GM19463 (cell line): ENCODE results near the gene PPP1R12A.
"Not testable (repeated sequence)": the region's sequence is repeated elsewhere in the genome, so short reads cannot be mapped to it uniquely, and the experiment has no call there.

Source experiments
- ATAC-seq: cut with Tn5 transposase; IDR thresholded peaks from one replicate; pipeline ENCODE4 v1.9.1; 2021; ENCODE audit warnings: mild to moderate bottlenecking, moderate library complexity; ENCODE audit not compliant: unreplicated experiment

The PPP1R12A gene

GRCh38 chr12:79935021-79935623 lies at the start of gene PPP1R12A:
TSS of gene PPP1R12A (minus strand) at chr12:79935097. CDS start at chr12:79934931, 166 bp downstream.
- peak; percentile 79 for ATAC-seq

DNA sequence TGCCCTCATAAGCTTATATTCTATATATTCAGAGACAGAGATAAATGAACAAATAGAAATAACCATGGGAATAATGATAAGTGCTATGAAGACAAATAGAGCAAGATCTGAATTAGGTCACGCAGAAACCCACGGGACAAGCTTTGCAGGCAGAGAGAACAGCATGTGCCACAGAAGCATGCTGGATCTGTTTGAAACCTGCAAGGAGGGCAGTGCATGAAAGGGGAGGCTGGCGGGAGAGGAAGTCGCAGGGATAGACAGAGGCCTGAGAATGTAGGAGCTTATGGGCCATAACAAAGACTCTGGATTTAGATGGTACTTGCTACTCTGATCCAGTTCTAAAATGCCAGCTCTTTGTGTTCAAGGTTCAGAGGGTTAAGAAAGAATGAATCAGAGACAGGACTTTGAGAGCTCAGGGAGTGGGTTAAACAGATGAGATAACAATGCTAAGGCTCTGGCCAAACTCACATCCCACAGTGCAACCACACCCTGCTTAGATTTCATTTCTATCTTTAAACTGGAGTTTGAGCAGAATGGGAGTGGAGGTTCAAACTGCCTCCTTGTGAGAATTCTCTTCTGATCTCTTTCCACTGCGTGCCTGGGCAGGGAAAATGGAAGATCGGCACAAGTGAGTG lies 49.2 kb upstream of the PPP1R12A start:
- ATAC-seq: no peak

GRCh38 chr12:79983492-79983891 lies 48.6 kb upstream of the PPP1R12A start:
- no peak for ATAC-seq

- ATAC-seq: no peak
Observed at GRCh38 chr12:79982086-79983062, 47.5 kb upstream of the PPP1R12A start.

DNA sequence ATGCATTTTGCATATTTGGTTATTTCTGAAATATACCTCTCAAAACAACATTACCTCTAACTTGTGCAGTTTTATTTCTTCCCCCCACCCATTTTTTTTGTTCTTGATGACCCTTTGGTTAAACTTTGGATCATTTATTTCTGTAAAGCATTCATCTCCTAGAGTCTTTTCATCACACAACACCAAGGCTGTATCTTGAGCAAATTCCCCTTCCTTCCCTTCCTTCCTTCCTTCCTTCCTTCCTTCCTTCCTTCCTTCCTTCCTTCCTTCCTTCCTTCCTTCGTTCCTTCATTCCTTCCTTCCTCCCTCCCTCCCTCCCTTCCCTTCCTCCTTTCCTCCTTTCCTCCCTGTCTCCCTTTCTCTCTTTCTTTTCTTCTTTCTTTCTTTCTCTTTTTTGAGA lies 43.8 kb upstream of the PPP1R12A start:
- ATAC-seq: no peak

GRCh38 chr12:79977856-79978460 lies 43.1 kb upstream of the PPP1R12A start:
- not testable (repeated sequence) for ATAC-seq

GRCh38 chr12:79975143-79975542 lies 40.2 kb upstream of the PPP1R12A start:
- no peak for ATAC-seq

GRCh38 chr12:79973801-79974200 lies 38.9 kb upstream of the PPP1R12A start:
- ATAC-seq: no peak

- no peak for ATAC-seq
Observed at GRCh38 chr12:79964100-79964627, 29.3 kb upstream of the PPP1R12A start.

DNA sequence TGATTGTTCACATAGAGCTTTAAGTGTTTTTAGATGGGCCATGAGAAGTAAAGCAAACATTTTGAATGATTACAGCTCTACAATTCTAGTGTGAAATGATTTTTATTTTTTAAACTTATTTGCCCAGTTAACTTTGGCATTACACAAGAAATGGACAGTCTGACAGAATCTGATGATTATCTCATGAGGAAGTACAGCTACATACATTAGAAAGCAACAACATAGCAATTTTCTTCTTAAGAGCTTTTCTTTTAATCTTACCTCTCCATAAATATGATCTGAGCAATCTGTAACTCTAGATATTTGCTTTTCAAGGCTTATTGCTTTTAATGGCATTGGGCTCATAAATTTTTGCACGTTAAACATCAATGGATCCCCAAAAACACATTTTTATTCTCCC lies 26.5 kb upstream of the PPP1R12A start:
- ATAC-seq: no peak

DNA sequence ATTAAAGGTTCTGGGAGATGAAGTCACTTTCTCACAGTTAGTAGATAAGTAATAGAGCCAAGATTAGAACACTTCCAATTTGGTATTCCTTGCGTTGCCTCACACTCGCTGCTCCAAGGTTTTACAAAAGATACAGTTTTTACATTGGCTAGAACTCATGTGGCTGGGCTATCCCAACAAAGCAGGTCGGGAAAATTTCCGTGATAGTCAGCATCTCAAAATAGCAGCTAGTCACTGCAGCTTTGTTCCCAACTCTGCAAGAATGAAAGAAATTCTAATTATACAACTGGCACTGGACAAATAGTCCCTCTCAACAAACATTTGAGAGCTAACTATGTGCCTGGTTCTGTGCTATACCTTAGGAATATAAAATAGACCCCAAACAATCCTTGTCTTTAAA lies 24.6 kb upstream of the PPP1R12A start:
- ATAC-seq: no peak

DNA sequence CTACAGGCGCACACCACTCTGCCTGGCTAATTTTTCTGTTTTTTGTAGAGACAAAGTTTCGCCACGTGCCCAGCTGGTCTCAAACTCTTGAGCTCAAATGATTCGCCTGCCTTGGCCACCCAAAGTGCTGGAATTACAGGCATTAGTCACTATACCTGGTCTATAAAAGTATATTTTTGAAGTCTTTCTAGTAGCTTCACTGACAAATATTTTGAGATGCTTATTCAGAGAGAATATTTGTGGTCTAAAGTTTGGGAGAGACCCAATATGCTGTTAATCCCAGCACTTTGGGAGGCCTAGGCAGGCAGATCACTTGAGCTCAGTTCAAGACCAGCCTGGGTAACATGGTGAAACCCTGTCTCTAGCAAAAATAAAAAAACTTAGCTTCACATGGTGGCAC lies 22.0 kb upstream of the PPP1R12A start:
- no peak for ATAC-seq

DNA sequence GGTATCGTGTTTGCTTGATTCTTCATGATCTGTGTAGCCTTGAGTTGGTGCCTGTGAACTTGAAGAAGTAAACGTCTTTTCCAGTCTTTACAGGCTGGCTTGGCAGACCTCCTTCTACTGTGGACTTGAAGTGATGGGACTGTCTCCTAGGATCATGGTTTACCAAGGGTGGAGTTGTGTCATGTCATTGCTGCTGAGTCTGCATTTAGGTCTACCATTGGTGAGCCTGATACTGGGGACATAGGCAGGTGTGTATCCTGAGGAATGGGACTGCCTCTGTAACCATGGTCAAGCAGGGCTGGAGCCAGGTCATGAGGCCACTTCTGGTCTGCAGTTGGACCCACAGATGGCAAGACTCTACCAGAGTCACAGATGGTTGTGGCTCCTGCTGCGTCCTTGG lies 20.7 kb upstream of the PPP1R12A start:
- no peak for ATAC-seq

- ATAC-seq: no peak
Observed at GRCh38 chr12:79954037-79954610, 19.2 kb upstream of the PPP1R12A start.

DNA sequence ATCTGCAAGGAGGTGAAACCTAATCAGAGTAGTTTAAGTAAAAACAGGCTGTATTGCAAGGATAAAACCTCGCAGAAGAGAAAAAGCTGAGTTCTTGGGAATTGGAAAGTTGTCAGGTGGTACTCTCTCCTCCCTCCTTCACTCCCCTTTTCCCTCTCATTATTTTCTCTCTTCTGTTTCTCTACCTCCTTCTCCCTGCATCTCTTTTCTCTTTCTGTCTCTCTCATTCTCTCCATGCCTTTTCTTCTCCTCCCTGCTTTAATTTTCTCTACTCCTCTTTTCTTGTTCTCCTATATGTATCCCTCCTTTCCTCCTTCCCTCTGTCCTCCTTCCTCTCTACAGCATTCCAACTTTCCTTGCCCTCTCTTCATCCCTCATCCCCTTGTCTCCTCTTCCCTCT lies 14.2 kb upstream of the PPP1R12A start:
- ATAC-seq: no peak

GRCh38 chr12:79945433-79945832 lies 10.5 kb upstream of the PPP1R12A start:
- ATAC-seq: no peak

DNA sequence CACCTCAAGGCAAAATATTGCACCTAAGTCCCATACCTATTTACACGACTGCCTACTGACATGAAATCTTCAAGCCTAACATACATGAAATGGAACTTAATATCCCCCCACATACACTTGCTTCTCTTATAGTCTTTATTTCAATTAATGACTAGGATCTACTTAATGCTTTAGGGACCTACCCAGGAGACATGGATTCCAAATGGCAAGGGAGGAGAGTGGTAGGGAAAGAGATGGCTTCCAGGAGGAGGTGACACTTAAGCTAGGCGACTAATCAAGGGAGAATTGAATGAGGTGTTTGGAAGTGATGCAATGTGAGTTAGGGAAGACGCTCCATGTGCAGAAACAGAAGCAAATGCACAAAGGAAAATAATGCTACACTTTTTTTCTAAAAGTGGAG lies 9.7 kb upstream of the PPP1R12A start:
- no peak for ATAC-seq

- ATAC-seq: not testable (repeated sequence)
Observed at GRCh38 chr12:79942846-79943245, 7.9 kb upstream of the PPP1R12A start.

- no peak for ATAC-seq
Observed at GRCh38 chr12:79939728-79940310, 4.9 kb upstream of the PPP1R12A start.

DNA sequence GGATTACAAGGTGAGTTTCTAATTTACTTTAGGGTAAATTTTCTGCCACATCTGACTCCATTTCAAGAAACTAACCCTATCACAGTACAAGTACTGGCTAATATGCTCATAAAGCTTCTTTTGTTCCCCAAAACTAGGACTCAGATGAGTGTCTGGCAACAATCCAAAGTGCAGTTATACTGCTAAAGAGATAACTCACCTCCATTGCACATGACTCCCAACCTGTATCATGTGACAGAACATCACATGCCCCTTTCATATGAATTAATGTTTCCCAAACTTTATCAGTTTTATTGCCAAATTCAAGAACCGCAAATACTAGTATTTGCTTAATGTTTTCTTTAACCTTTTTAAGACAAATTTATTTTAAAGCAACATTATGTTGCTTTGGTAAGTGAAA lies 3.9 kb upstream of the PPP1R12A start:
- ATAC-seq: no peak
